Measurements from ENCODE around the gene ALAD.

- no peak for TF ChIP-seq CREM (IDR thresholded peaks at IDR 0.05; ENCODE audit: low read depth)
- TF ChIP-seq SIN3A (IDR thresholded peaks at IDR 0.05; ENCODE audit: borderline replicate concordance in 2 of 2, control insufficient read depth in 1 of 2, low read depth in 2 of 2, low read length in 2 of 2), result no peak
- no peak for TF ChIP-seq TAF1 (IDR thresholded peaks at IDR 0.05; ENCODE audit: control insufficient read depth, extremely low read depth, insufficient read depth, low read length, severe bottlenecking)
- TF ChIP-seq, protein P1, sequence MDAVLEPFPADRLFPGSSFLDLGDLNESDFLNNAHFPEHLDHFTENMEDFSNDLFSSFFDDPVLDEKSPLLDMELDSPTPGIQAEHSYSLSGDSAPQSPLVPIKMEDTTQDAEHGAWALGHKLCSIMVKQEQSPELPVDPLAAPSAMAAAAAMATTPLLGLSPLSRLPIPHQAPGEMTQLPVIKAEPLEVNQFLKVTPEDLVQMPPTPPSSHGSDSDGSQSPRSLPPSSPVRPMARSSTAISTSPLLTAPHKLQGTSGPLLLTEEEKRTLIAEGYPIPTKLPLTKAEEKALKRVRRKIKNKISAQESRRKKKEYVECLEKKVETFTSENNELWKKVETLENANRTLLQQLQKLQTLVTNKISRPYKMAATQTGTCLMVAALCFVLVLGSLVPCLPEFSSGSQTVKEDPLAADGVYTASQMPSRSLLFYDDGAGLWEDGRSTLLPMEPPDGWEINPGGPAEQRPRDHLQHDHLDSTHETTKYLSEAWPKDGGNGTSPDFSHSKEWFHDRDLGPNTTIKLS (IDR thresholded peaks at IDR 0.05; ENCODE audit: borderline replicate concordance, low read depth), result no peak
- TF ChIP-seq ARID4B (CRISPR knock-in tag; IDR thresholded peaks at IDR 0.05), result no peak
These were observed 36.1 kb downstream of the ALAD start for GRCh38 chr9:113364951-113365350.
